Prostate gland (tissue), 2 donors: Measurements from ENCODE around the gene UBQLN2.
"Not testable (repeated sequence)": the region's sequence is repeated elsewhere in the genome, so short reads cannot be mapped to it uniquely, and the experiment has no call there.

Experiments
- CTCF ChIP-seq, 4 experiments: fragments of 200-600 bp in 2 of 4; fragments of 450-650 bp in 2 of 4; sonication (generic) in 2 of 4; IDR thresholded peaks; 1 replicate in 3 of 4; 2 replicates in 1 of 4; pipeline ENCODE4 v1.5.1; 2016 to 2019; ENCODE audit warnings: antibody characterized with exemption in 4 of 4, mild to moderate bottlenecking in 2 of 4, moderate library complexity in 2 of 4
- POLR2A ChIP-seq: fragments of 450-650 bp; IDR thresholded peaks from one replicate; pipeline ENCODE4 v1.6.1; 2016; ENCODE audit warnings: antibody characterized with exemption, mild to moderate bottlenecking
- POLR2AphosphoS5 ChIP-seq: sonication (generic); formaldehyde crosslinking; IDR thresholded peaks from one replicate; pipeline ENCODE4 v1.6.1; 2017; ENCODE audit warnings: antibody characterized with exemption

GRCh38 chrX:56529482-56530007 lies 33.9 kb upstream of the UBQLN2 start:
- TF ChIP-seq CTCF (IDR thresholded peaks at IDR 0.05); POLR2A; POLR2AphosphoS5: not testable (repeated sequence)
